Measurements from ENCODE around the gene PLB1. TPM values are rescaled to one million over a fixed set of nuclear protein-coding genes. Genes with fewer than 3 reads are reported as not detected.

Gene PLB1
- total RNA-seq, 2 donors from 2014 or later = 7.4 to 9.6 TPM

- H3K27ac ChIP-seq = peak overlapping the region; percentile 48 to 53
- no peak for TF ChIP-seq CTCF (IDR thresholded peaks at IDR 0.05)
- no peak for TF ChIP-seq POLR2A (IDR thresholded peaks at IDR 0.05)
- no peak for TF ChIP-seq POLR2AphosphoS5 (IDR thresholded peaks at IDR 0.05)
- 75% methylated on average over 2 of the region's 2 CpGs for WGBS
- no peaks in the 10 kb centered on the region for H3K9me3 ChIP-seq
- H3K4me1 ChIP-seq (replicated peaks) = no peaks in the 10 kb centered on the region
- no peaks in the 10 kb centered on the region for H3K36me3 ChIP-seq
- no peak overlapping the region for H3K4me3 ChIP-seq
- no peak for DNase-seq (ENCODE audit: low spot score)
- H3K27me3 ChIP-seq (replicated peaks; ENCODE audit: insufficient read depth) = no peaks in the 10 kb centered on the region
- intact Hi-C loops (cut with DNase I) = no loop called here
Measured at GRCh38 chr2:28645553-28645952, 149.7 kb downstream of the PLB1 start.

GRCh38 chr2:28647682-28648081 lies 151.8 kb downstream of the PLB1 start:
- Histone ChIP-seq H3K9me3 (no peaks in the 10 kb centered on the region), H3K4me1 (replicated peaks) (no peaks in the 10 kb centered on the region), H3K4me3 (no peak overlapping the region), H3K27me3 (replicated peaks; ENCODE audit: insufficient read depth) (no peaks in the 10 kb centered on the region), H3K27ac (no peak overlapping the region), H3K36me3 (no peaks in the 10 kb centered on the region)
- WGBS = 75% methylated on average over 4 of the region's 4 CpGs
- DNase-seq (ENCODE audit: low spot score) = no peak
- intact Hi-C loops (cut with DNase I) = no loop called here
- no peak for TF ChIP-seq POLR2AphosphoS5 (IDR thresholded peaks at IDR 0.05)
- TF ChIP-seq CTCF (IDR thresholded peaks at IDR 0.05) = no peak

- H3K4me1 ChIP-seq (replicated peaks) = no peaks in the 10 kb centered on the region
- no peaks in the 10 kb centered on the region for H3K27me3 ChIP-seq (replicated peaks; ENCODE audit: insufficient read depth)
- no peak for DNase-seq (ENCODE audit: low spot score)
- no peaks in the 10 kb centered on the region for H3K36me3 ChIP-seq
- no peaks in the 10 kb centered on the region for H3K9me3 ChIP-seq
- intact Hi-C loops (cut with DNase I) = no loop called here
- no peak overlapping the region for H3K27ac ChIP-seq
- H3K4me3 ChIP-seq = no peak overlapping the region
- TF ChIP-seq POLR2AphosphoS5 (IDR thresholded peaks at IDR 0.05) (no peak), CTCF (IDR thresholded peaks at IDR 0.05) (no peak), POLR2A (IDR thresholded peaks at IDR 0.05) (no peak)
- 59% methylated on average over 3 of the region's 3 CpGs for WGBS
Measured at GRCh38 chr2:28648147-28648546, 152.3 kb downstream of the PLB1 start.

- intact Hi-C loops (cut with DNase I) = no loop called here
- H3K4me3 ChIP-seq = no peak overlapping the region
- no peak overlapping the region for H3K27ac ChIP-seq
- no peak for DNase-seq (ENCODE audit: low spot score)
- H3K27me3 ChIP-seq (replicated peaks; ENCODE audit: insufficient read depth) = no peaks in the 10 kb centered on the region
- H3K9me3 ChIP-seq = no peaks in the 10 kb centered on the region
- 76% methylated on average over 4 of the region's 4 CpGs for WGBS
- no peaks in the 10 kb centered on the region for H3K36me3 ChIP-seq
- H3K4me1 ChIP-seq (replicated peaks) = no peaks in the 10 kb centered on the region
- TF ChIP-seq CTCF (IDR thresholded peaks at IDR 0.05) (no peak), POLR2A (IDR thresholded peaks at IDR 0.05) (no peak), POLR2AphosphoS5 (IDR thresholded peaks at IDR 0.05) (no peak)
Measured at GRCh38 chr2:28648671-28649395, 153.0 kb downstream of the PLB1 start.

All from prostate gland (tissue), 2 donors.